ENCODE results near the gene DOCK6. TPM values are rescaled to one million over a fixed set of nuclear protein-coding genes. Genes with fewer than 3 reads are reported as not detected.

DOCK6 gene
- total and polyA plus RNA-seq, 2 of the 13 experiments (the other 11 are each of a cell fraction or from before 2014, with no cell fraction given) = 5.4 to 38.1 TPM

GRCh38 chr19:11239377-11240000, 22.8 kb downstream of the DOCK6 start, which contains the start of gene ANGPTL8 (continued):
- TF ChIP-seq ZNF770 (CRISPR knock-in tag; IDR thresholded peaks at IDR 0.05) (peak; percentile 66; the same call in 1 of the 2 replicates), REXO4 (CRISPR knock-in tag; IDR thresholded peaks at IDR 0.05; ENCODE audit: borderline replicate concordance) (peak; percentile 68; the same call in 1 of the 2 replicates), ATF7-NPFF (CRISPR knock-in tag; IDR thresholded peaks at IDR 0.05; ENCODE audit: low read depth) (peak; percentile 86; the same call in 1 of the 2 replicates), ZNF790 (CRISPR knock-in tag; IDR thresholded peaks at IDR 0.05; ENCODE audit: borderline replicate concordance) (no peak), HIC2 (CRISPR knock-in tag; IDR thresholded peaks at IDR 0.05; ENCODE audit: low read depth) (peak; percentile 99), SRSF9 (IDR thresholded peaks at IDR 0.05; ENCODE audit: borderline replicate concordance, insufficient read depth, low read depth, low read length, poor library complexity, severe bottlenecking) (no peak), ZNF562 (CRISPR knock-in tag; IDR thresholded peaks at IDR 0.05; ENCODE audit: borderline replicate concordance) (no peak), ZNF547 (CRISPR knock-in tag; IDR thresholded peaks at IDR 0.05) (peak; percentile 59; the same call in 1 of the 2 replicates), ZNF350 (CRISPR knock-in tag; IDR thresholded peaks at IDR 0.05; ENCODE audit: borderline replicate concordance, low read depth) (peak; percentile 99), REPIN1 (CRISPR knock-in tag; IDR thresholded peaks at IDR 0.05; ENCODE audit: borderline replicate concordance, low read depth) (peak; percentile 84), BRCA1 (CRISPR knock-in tag; IDR thresholded peaks at IDR 0.05) (0 out of 2 replicates have a peak, but pooled peaks have one; percentile 19), ZSCAN29 (CRISPR knock-in tag; conservative IDR thresholded peaks at IDR 0.05) (peak; percentile 70), NR3C1 (CRISPR knock-in tag; IDR thresholded peaks at IDR 0.05) (no peak), GABPB1 (CRISPR knock-in tag; IDR thresholded peaks at IDR 0.05) (peak; percentile 89), HHEX (CRISPR knock-in tag; IDR thresholded peaks at IDR 0.05) (peak; percentile 65; the same call in 1 of the 2 replicates), YEATS2 (CRISPR knock-in tag; IDR thresholded peaks at IDR 0.05; ENCODE audit: borderline replicate concordance) (peak; percentile 75; the same call in 1 of the 2 replicates), PRDM10 (CRISPR knock-in tag; IDR thresholded peaks at IDR 0.05; ENCODE audit: low read depth) (peak; percentile 81), NR0B2 (CRISPR knock-in tag; IDR thresholded peaks at IDR 0.05) (no peak)

Data from HepG2 (cell line).